ENCODE results near the gene TRNAU1AP. TPM values are rescaled to one million over a fixed set of nuclear protein-coding genes. Genes with fewer than 3 reads are reported as not detected.
"Not testable (repeated sequence)": the region's sequence is repeated elsewhere in the genome, so short reads cannot be mapped to it uniquely, and the experiment has no call there.

The TRNAU1AP gene
- total and polyA plus RNA-seq, 8 donors = 6.2 to 112 (median 23.4) TPM

DNA sequence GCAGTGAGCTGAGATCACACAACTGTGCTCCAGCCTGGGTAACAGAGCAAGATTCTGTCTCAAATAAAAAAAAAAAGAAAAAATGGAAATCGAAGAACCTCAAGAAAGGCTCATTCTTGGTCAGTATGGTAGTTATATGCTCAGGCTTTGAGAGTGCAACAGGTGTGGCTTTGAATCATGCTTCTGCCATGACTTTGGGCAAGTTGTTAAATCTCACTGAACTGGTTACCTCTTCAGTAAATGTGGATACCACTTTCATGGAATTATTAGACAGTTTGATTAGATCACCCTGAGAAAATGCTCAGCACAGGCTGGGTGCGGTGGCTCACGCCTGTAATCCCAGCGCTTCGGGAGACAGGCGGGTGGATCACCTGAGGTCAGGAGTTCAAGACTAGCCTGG lies 12.8 kb downstream of the TRNAU1AP start:
- no peak for DNase-seq
- Histone ChIP-seq H3K4me3 (no peak overlapping the region), H3K27me3 (no peaks in the 10 kb centered on the region), H3K4me1 (no peaks in the 10 kb centered on the region), H3K36me3 (peaks cover 57 to 100% (median 99%) of the 10 kb centered on the region in 4 donors), H3K9me3 (no peaks in the 10 kb centered on the region), H3K27ac (no peak overlapping the region)
- TF ChIP-seq, protein P1, sequence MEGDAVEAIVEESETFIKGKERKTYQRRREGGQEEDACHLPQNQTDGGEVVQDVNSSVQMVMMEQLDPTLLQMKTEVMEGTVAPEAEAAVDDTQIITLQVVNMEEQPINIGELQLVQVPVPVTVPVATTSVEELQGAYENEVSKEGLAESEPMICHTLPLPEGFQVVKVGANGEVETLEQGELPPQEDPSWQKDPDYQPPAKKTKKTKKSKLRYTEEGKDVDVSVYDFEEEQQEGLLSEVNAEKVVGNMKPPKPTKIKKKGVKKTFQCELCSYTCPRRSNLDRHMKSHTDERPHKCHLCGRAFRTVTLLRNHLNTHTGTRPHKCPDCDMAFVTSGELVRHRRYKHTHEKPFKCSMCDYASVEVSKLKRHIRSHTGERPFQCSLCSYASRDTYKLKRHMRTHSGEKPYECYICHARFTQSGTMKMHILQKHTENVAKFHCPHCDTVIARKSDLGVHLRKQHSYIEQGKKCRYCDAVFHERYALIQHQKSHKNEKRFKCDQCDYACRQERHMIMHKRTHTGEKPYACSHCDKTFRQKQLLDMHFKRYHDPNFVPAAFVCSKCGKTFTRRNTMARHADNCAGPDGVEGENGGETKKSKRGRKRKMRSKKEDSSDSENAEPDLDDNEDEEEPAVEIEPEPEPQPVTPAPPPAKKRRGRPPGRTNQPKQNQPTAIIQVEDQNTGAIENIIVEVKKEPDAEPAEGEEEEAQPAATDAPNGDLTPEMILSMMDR (IDR thresholded peaks at IDR 0.05) = no peak
- TF ChIP-seq EP300 (IDR thresholded peaks at IDR 0.05) (no peak), POLR2AphosphoS5 (IDR thresholded peaks at IDR 0.05) (no peak)
- intact Hi-C loops (cut with DNase I; ENCODE audit: low total_unique reads) = no loop called here
- WGBS, 5 donors = 91 to 99% (median 98%) methylated on average over 6 of the region's 6 CpGs

DNA sequence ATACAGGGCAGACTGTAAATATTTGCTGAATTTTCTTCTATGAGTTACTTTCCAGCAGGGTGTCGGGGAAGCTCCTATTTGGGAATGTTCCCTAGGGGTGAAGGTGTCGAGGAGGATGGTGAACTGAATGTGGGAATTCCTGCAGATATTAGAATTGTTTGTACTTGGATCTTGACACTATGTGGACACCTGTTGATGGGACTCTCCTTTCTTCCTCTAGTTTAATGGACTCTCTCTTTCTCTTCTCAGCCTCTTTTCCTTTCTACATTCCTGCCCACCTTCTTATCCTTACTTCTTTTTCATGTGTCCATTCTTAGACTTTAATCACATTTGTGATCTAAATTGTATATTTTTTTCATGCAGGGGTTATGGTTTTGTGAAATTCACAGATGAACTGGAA lies 14.0 kb downstream of the TRNAU1AP start:
- Histone ChIP-seq H3K36me3 (peaks cover 52 to 100% (median 99%) of the 10 kb centered on the region in 4 donors), H3K9me3 (no peaks in the 10 kb centered on the region), H3K27ac (no peak overlapping the region), H3K27me3 (no peaks in the 10 kb centered on the region), H3K4me3 (no peak overlapping the region), H3K4me1 (no peaks in the 10 kb centered on the region)
- 71 to 83% (median 82%) methylated on average over 2 of the region's 2 CpGs for WGBS, 5 donors
- intact Hi-C loops (cut with DNase I; ENCODE audit: low total_unique reads) = no loop called here
- TF ChIP-seq EP300 (IDR thresholded peaks at IDR 0.05) (no peak), POLR2A (IDR thresholded peaks at IDR 0.05) (no peak), POLR2AphosphoS5 (IDR thresholded peaks at IDR 0.05) (no peak)
- TF ChIP-seq, protein P1 (IDR thresholded peaks at IDR 0.05) = no peak
- no peak for DNase-seq

DNA sequence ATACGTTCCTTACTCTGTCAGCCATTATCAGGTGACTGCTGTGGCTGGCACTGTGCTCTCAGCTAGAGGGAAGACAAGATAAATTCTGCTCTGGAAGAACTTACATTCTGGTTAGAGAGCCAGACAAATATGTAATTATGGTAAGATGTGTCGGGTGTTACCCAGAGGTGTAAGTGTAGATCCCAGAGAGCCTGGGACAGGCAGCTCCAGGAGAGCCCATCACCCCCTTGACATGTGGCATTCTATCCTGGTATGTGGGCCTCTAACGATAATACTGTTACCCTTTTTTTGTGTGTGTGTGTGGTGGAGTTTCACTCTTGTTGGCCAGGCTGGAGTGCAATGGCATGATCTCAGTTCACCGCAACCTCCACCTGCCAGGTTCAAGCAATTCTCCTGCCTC lies 19.0 kb downstream of the TRNAU1AP start:
- TF ChIP-seq POLR2A (IDR thresholded peaks at IDR 0.05) (no peak), POLR2AphosphoS5 (IDR thresholded peaks at IDR 0.05) (no peak)

DNA sequence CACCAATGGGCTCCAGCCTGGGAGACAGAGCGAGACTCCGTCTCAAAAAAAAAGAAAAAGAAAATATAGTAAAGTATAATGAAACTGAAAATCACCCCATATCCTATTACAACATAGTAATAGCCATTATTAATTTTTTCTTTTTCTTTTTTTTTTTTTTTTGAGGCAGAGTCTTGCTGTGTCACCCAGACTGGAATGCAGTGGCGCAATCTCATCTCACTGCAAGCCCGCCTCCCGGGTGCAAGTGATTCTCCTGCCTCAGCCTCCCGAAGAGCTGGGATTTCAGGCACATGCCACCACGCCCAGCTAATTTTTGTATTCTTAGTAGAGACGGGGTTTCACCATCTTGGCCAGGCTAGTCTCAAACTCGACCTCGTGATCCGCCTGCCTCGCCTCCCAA lies 20.0 kb downstream of the TRNAU1AP start:
- peaks cover 40 to 100% (median 97%) of the 10 kb centered on the region in 4 donors for H3K36me3 ChIP-seq
- DNase-seq; H3K4me1 ChIP-seq; H3K27ac ChIP-seq; intact Hi-C loops (cut with DNase I; ENCODE audit: low total_unique reads); H3K9me3 ChIP-seq; H3K27me3 ChIP-seq; H3K4me3 ChIP-seq: not testable (repeated sequence)
- 87 to 92% (median 91%) methylated on average over 12 of the region's 12 CpGs for WGBS, 5 donors

More for the DNA sequence above, 19.0 kb downstream of the TRNAU1AP start:
- 88 to 96% (median 90%) methylated on average over 4 of the region's 4 CpGs for WGBS, 5 donors
- Histone ChIP-seq H3K36me3 (peaks cover 39 to 100% (median 97%) of the 10 kb centered on the region in 4 donors), H3K27me3 (no peaks in the 10 kb centered on the region), H3K9me3 (no peaks in the 10 kb centered on the region), H3K4me3 (no peak overlapping the region), H3K4me1 (no peaks in the 10 kb centered on the region), H3K27ac (no peak overlapping the region)
- intact Hi-C loops (cut with DNase I; ENCODE audit: low total_unique reads) = no loop called here
- DNase-seq = no peak

DNA sequence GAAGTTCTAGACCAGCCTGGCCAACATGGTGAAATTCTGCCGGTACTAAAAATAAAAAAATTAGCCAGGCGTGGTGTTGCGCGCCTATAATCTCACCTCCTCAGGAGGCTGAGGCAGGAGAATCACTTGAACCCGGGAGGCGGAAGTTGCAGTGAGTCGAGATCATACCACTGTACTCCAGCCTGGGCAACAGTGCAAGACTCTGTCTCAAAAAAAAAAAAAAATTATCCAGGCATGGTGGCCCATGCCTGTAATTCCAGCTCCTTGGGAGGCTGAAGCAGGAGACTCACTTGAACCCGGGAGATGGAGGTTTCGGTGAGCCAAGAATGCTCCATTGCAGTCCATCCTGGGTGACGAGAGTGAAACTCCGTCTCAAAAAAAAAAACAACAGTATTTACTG lies 20.7 kb downstream of the TRNAU1AP start:
- no peaks in the 10 kb centered on the region for H3K9me3 ChIP-seq
- intact Hi-C loops (cut with DNase I; ENCODE audit: low total_unique reads) = no loop called here
- peaks cover 42 to 100% (median 97%) of the 10 kb centered on the region in 4 donors for H3K36me3 ChIP-seq
- no peak for DNase-seq
- no peak overlapping the region for H3K27ac ChIP-seq
- peaks cover 0 to 4% (median 1%) of the 10 kb centered on the region in 4 donors for H3K4me1 ChIP-seq
- no peak overlapping the region for H3K4me3 ChIP-seq
- no peaks in the 10 kb centered on the region for H3K27me3 ChIP-seq
- 96 to 99% (median 97%) methylated on average over 11 of the region's 11 CpGs for WGBS, 5 donors
- TF ChIP-seq POLR2AphosphoS5 (IDR thresholded peaks at IDR 0.05) = no peak
- TF ChIP-seq, protein P1 (IDR thresholded peaks at IDR 0.05) = no peak
